HEK293 (cell line): ENCODE measurements around the gene SH3RF1.

Source experiments
- CTCF ChIA-PET: fragments of 350-600 bp; formaldehyde crosslinking; extraction: SDS; loops from one replicate; lab custom pipeline; 2021; ENCODE audit warnings: antibody characterized with exemption; lab: Yijun Ruan, JAX
- POLR2A ChIA-PET: fragments of 300-600 bp; formaldehyde crosslinking; extraction: SDS; loops from one replicate; lab custom pipeline; 2020; ENCODE audit warnings: antibody characterized with exemption, inconsistent platforms; lab: Yijun Ruan, JAX
- H3K27ac ChIP-seq: fragments of 200-500 bp; sonication (Bioruptor generic); 2 replicates; pipeline ENCODE4 v1.5.1; 2014; ENCODE audit warnings: low read depth, low read length, control low read depth, inconsistent platforms; ENCODE audit errors: extremely low read depth
- H3K36me3 ChIP-seq, 2 experiments: fragments of 200-500 bp in 1 of 2; sonication (Bioruptor generic) in 1 of 2; 1 replicate in 1 of 2; 2 replicates in 1 of 2; pipeline ENCODE4 v1.5.1; 2014 to 2017; ENCODE audit warnings: inconsistent platforms in 2 of 2, low read length in 2 of 2; ENCODE audit not compliant: control insufficient read depth in 2 of 2, insufficient read depth in 1 of 2
- H3K4me1 ChIP-seq: fragments of 200-500 bp; sonication (Bioruptor generic); 2 replicates; pipeline ENCODE4 v1.5.1; 2014; ENCODE audit warnings: mild to moderate bottlenecking, low read length, inconsistent platforms; ENCODE audit not compliant: control insufficient read depth, insufficient read depth
- H3K4me3 ChIP-seq: 2 replicates; pipeline ENCODE4 v1.5.1; 2011; ENCODE audit warnings: low read depth, mild to moderate bottlenecking, control low read depth, low read length, moderate library complexity
- H3K9me3 ChIP-seq: fragments of 200-500 bp; sonication (Bioruptor generic); 2 replicates; pipeline ENCODE4 v1.5.1; 2014; ENCODE audit warnings: low read depth, low read length, inconsistent platforms; ENCODE audit not compliant: control insufficient read depth, insufficient read depth
- MEIS1 ChIP-seq: sonication (generic); formaldehyde crosslinking; IDR thresholded peaks from 2 replicates; pipeline ENCODE4 v1.8.1; 2022; ENCODE audit warnings: missing genetic modification reagents, mild to moderate bottlenecking, borderline replicate concordance
- SETDB1 ChIP-seq: IDR thresholded peaks from one replicate; pipeline ENCODE4 v1.6.1; 2017; ENCODE audit warnings: mild to moderate bottlenecking, low read length, moderate library complexity, mixed read lengths; ENCODE audit not compliant: insufficient read length
- ZBTB8A ChIP-seq: fragments of 450-650 bp; formaldehyde crosslinking; IDR thresholded peaks from 2 replicates; pipeline ENCODE4 v1.5.1; 2016; ENCODE audit warnings: missing biosample characterization, missing genetic modification characterization
- ZFHX2 ChIP-seq: fragments of 450-650 bp; formaldehyde crosslinking; conservative IDR thresholded peaks from 2 replicates; pipeline ENCODE4 v1.5.1; 2016; ENCODE audit warnings: missing biosample characterization, missing genetic modification characterization
- ZNF146 ChIP-seq: fragments of 450-650 bp; formaldehyde crosslinking; IDR thresholded peaks from 2 replicates; pipeline ENCODE4 v1.5.1; 2016; ENCODE audit warnings: missing biosample characterization, missing genetic modification characterization
- ZNF157 ChIP-seq: fragments of 450-650 bp; formaldehyde crosslinking; IDR thresholded peaks from 2 replicates; pipeline ENCODE4 v1.5.1; 2016; ENCODE audit warnings: missing biosample characterization, missing genetic modification characterization
- ZNF302 ChIP-seq: fragments of 450-650 bp; formaldehyde crosslinking; IDR thresholded peaks from 2 replicates; pipeline ENCODE4 v1.5.1; 2016; ENCODE audit warnings: missing biosample characterization, missing genetic modification characterization, low read depth
- ZNF354C ChIP-seq: fragments of 450-650 bp; formaldehyde crosslinking; IDR thresholded peaks from 2 replicates; pipeline ENCODE4 v1.5.1; 2016; ENCODE audit warnings: missing biosample characterization, missing genetic modification characterization, low read depth, borderline replicate concordance
- ZNF416 ChIP-seq: fragments of 450-650 bp; formaldehyde crosslinking; IDR thresholded peaks from 2 replicates; pipeline ENCODE4 v1.5.1; 2016; ENCODE audit warnings: missing biosample characterization, missing genetic modification characterization
- ZNF529 ChIP-seq: fragments of 450-650 bp; formaldehyde crosslinking; IDR thresholded peaks from 2 replicates; pipeline ENCODE4 v1.5.1; 2017; ENCODE audit warnings: missing genetic modification characterization, missing biosample characterization; ENCODE audit not compliant: insufficient replicate concordance
- ZNF561 ChIP-seq: fragments of 450-650 bp; IDR thresholded peaks from 2 replicates; pipeline ENCODE4 v1.5.1; 2018; ENCODE audit warnings: missing biosample characterization, missing genetic modification characterization, borderline replicate concordance
- ZNF596 ChIP-seq: fragments of 450-650 bp; IDR thresholded peaks from 2 replicates; pipeline ENCODE4 v1.5.0; 2018; ENCODE audit warnings: missing biosample characterization, mild to moderate bottlenecking, missing genetic modification characterization, moderate library complexity
- ZNF629 ChIP-seq: fragments of 450-650 bp; formaldehyde crosslinking; IDR thresholded peaks from 2 replicates; pipeline ENCODE4 v1.5.1; 2017; ENCODE audit warnings: missing biosample characterization, missing genetic modification characterization
- ZNF701 ChIP-seq: fragments of 450-650 bp; formaldehyde crosslinking; IDR thresholded peaks from 2 replicates; pipeline ENCODE4 v1.5.1; 2016; ENCODE audit warnings: missing biosample characterization, missing genetic modification characterization
- ZNF791 ChIP-seq: fragments of 450-650 bp; formaldehyde crosslinking; IDR thresholded peaks from 2 replicates; pipeline ENCODE4 v1.5.1; 2016; ENCODE audit warnings: missing biosample characterization, missing genetic modification characterization
- ZNF830 ChIP-seq: fragments of 450-650 bp; IDR thresholded peaks from 2 replicates; pipeline ENCODE4 v1.5.0; 2018; ENCODE audit warnings: missing biosample characterization, missing genetic modification characterization, low read depth, mild to moderate bottlenecking, moderate library complexity
- TF ChIP-seq, protein P1 (sequence below): fragments of 450-650 bp; formaldehyde crosslinking; IDR thresholded peaks from 2 replicates; pipeline ENCODE4 v1.5.1; 2016; ENCODE audit warnings: missing biosample characterization, missing genetic modification characterization
- TF ChIP-seq, protein P2 (sequence below): fragments of 450-650 bp; formaldehyde crosslinking; IDR thresholded peaks from 2 replicates; pipeline ENCODE4; 2016; ENCODE audit warnings: missing biosample characterization, missing genetic modification characterization
- TF ChIP-seq, protein P3 (sequence below): fragments of 450-650 bp; formaldehyde crosslinking; IDR thresholded peaks from 2 replicates; pipeline ENCODE4 v1.5.1; 2016; ENCODE audit warnings: missing biosample characterization, missing genetic modification characterization, borderline replicate concordance

The SH3RF1 gene

DNA sequence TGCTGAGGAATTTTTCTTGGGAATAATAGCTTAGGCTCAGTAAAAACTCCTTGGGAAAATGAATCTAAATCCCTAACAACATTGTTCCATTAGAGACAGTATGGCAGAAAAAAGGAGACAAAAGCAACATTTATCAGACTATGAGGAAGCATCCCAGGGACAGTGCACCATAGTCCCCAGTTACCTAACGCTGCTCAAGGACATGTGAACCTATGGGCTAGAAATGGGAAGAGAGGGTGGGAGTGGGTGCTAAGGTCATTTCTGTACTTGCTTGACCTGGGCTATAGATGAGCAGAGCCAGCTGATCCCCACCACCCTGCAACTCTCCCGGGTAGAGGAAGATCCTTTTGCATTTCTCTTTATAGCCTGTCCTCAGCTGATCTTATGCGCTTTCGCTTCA, 162.5 kb downstream of the SH3RF1 start:
- H3K27ac ChIP-seq = no peak overlapping the region
- CTCF ChIA-PET = no interaction called here
- TF ChIP-seq ZNF354C (tag by site-specific recombination) (no peak), ZNF701 (tag by site-specific recombination) (no peak), ZNF629 (no peak), ZFHX2 (tag by site-specific recombination) (no peak), ZNF791 (no peak), SETDB1 (no peak)
- TF ChIP-seq, protein P1, sequence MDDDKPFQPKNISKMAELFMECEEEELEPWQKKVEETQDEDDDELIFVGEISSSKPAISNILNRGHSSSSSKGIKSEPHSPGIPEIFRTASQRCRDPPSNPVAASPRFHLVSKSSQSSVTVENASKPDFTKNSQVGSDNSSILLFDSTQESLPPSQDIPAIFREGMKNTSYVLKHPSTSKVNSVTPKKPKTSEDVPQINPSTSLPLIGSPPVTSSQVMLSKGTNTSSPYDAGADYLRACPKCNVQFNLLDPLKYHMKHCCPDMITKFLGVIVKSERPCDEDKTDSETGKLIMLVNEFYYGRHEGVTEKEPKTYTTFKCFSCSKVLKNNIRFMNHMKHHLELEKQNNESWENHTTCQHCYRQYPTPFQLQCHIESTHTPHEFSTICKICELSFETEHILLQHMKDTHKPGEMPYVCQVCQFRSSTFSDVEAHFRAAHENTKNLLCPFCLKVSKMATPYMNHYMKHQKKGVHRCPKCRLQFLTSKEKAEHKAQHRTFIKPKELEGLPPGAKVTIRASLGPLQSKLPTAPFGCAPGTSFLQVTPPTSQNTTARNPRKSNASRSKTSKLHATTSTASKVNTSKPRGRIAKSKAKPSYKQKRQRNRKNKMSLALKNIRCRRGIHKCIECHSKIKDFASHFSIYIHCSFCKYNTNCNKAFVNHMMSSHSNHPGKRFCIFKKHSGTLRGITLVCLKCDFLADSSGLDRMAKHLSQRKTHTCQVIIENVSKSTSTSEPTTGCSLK = no peak
- TF ChIP-seq, protein P2, sequence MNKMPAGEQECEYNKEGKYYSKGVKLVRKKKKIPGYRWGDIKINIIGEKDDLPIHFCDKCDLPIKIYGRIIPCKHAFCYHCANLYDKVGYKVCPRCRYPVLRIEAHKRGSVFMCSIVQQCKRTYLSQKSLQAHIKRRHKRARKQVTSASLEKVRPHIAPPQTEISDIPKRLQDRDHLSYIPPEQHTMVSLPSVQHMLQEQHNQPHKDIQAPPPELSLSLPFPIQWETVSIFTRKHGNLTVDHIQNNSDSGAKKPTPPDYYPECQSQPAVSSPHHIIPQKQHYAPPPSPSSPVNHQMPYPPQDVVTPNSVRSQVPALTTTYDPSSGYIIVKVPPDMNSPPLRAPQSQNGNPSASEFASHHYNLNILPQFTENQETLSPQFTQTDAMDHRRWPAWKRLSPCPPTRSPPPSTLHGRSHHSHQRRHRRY (tag by site-specific recombination) = no peak
- no peak overlapping the region for H3K4me3 ChIP-seq
- H3K9me3 ChIP-seq = no peaks in the 10 kb centered on the region
- POLR2A ChIA-PET = no interaction called here
- H3K36me3 ChIP-seq = peaks cover 10 to 30% of the 10 kb centered on the region in 2 experiments; a peak in 2 of 3 replicates
- H3K4me1 ChIP-seq = no peaks in the 10 kb centered on the region

DNA sequence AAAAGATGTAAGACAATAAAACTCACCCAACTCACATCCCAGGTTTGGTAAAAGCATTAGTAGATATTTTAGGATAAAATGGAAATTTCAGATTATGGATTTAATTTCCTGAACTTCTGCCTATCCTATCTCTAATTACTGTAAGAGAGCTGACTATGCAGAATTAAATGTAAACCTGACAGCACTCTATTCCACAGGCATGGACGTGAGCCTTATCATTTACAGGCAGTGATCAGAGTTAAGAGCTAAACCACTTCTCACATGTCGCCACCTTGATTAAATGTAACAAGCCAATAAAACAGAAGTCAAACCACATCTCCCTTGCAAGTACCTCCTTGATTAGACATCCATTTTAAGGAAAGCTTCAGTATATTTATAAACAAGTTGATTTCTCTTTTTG, 163.2 kb downstream of the SH3RF1 start:
- POLR2A ChIA-PET = no interaction called here
- Histone ChIP-seq H3K9me3 (no peaks in the 10 kb centered on the region), H3K27ac (no peak overlapping the region), H3K4me3 (no peak overlapping the region), H3K36me3 (peaks cover 10 to 30% of the 10 kb centered on the region in 2 experiments; a peak in 2 of 3 replicates), H3K4me1 (no peaks in the 10 kb centered on the region)
- CTCF ChIA-PET = no interaction called here
- TF ChIP-seq ZNF157 (tag by site-specific recombination) = no peak
- no peak for TF ChIP-seq ZNF529 (tag by site-specific recombination)
- no peak for TF ChIP-seq ZNF561 (tag by site-specific recombination)
- TF ChIP-seq, protein P3, sequence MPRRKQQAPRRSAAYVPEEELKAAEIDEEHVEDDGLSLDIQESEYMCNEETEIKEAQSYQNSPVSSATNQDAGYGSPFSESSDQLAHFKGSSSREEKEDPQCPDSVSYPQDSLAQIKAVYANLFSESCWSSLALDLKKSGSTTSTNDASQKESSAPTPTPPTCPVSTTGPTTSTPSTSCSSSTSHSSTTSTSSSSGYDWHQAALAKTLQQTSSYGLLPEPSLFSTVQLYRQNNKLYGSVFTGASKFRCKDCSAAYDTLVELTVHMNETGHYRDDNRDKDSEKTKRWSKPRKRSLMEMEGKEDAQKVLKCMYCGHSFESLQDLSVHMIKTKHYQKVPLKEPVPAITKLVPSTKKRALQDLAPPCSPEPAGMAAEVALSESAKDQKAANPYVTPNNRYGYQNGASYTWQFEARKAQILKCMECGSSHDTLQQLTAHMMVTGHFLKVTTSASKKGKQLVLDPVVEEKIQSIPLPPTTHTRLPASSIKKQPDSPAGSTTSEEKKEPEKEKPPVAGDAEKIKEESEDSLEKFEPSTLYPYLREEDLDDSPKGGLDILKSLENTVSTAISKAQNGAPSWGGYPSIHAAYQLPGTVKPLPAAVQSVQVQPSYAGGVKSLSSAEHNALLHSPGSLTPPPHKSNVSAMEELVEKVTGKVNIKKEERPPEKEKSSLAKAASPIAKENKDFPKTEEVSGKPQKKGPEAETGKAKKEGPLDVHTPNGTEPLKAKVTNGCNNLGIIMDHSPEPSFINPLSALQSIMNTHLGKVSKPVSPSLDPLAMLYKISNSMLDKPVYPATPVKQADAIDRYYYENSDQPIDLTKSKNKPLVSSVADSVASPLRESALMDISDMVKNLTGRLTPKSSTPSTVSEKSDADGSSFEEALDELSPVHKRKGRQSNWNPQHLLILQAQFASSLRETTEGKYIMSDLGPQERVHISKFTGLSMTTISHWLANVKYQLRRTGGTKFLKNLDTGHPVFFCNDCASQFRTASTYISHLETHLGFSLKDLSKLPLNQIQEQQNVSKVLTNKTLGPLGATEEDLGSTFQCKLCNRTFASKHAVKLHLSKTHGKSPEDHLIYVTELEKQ (tag by site-specific recombination) = no peak
- no peak for TF ChIP-seq ZBTB8A (tag by site-specific recombination)
- TF ChIP-seq ZNF596 (tag by site-specific recombination) = no peak

DNA sequence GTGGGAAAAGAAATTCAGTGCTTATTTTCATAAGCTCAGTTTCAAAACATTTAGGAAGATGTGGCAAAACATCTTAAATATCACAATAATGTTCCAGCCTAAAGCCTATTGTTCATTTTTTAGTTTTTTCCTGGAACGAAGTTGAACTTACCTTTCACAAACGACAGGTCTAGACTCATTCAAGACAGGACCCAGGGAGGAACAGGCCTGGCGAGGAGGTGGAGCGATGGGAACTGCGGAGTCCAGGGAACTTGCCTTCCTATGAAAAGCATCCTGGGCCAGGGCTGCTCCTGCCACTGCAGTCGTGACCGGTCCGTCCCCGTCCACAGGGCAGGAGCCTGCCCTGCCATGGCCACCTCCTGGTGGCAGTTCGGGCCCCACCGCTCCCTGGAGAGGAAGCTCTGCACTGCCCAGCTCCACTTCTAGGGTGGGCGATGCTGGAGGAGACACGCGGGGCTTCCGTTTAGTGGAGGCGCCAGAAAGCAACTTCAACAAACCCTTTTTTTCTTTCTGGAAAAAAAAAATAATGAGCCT, 164.0 kb downstream of the SH3RF1 start:
- H3K4me3 ChIP-seq = no peak overlapping the region
- ChIA-PET CTCF (no interaction called here), POLR2A (no interaction called here)
- no peak for TF ChIP-seq ZNF416 (tag by site-specific recombination)
- TF ChIP-seq ZNF302 (tag by site-specific recombination) = no peak
- TF ChIP-seq ZNF146 (tag by site-specific recombination) = no peak
- no peak for TF ChIP-seq ZNF830
- TF ChIP-seq MEIS1 (CRISPR knock-in tag) = no peak
- H3K27ac ChIP-seq = no peak overlapping the region
- H3K36me3 ChIP-seq = peaks cover 10 to 25% of the 10 kb centered on the region in 2 experiments; a peak in 2 of 3 replicates
- H3K4me1 ChIP-seq = no peaks in the 10 kb centered on the region
- H3K9me3 ChIP-seq = no peaks in the 10 kb centered on the region
